GM10847 (cell line): ENCODE measurements around the gene TCF25.

Experiments used
- POLR2A ChIP-seq: IDR thresholded peaks from 2 replicates; pipeline ENCODE4 v1.6.1; 2011; ENCODE audit not compliant: insufficient read length; ENCODE audit errors: extremely low read depth

TCF25 gene

DNA sequence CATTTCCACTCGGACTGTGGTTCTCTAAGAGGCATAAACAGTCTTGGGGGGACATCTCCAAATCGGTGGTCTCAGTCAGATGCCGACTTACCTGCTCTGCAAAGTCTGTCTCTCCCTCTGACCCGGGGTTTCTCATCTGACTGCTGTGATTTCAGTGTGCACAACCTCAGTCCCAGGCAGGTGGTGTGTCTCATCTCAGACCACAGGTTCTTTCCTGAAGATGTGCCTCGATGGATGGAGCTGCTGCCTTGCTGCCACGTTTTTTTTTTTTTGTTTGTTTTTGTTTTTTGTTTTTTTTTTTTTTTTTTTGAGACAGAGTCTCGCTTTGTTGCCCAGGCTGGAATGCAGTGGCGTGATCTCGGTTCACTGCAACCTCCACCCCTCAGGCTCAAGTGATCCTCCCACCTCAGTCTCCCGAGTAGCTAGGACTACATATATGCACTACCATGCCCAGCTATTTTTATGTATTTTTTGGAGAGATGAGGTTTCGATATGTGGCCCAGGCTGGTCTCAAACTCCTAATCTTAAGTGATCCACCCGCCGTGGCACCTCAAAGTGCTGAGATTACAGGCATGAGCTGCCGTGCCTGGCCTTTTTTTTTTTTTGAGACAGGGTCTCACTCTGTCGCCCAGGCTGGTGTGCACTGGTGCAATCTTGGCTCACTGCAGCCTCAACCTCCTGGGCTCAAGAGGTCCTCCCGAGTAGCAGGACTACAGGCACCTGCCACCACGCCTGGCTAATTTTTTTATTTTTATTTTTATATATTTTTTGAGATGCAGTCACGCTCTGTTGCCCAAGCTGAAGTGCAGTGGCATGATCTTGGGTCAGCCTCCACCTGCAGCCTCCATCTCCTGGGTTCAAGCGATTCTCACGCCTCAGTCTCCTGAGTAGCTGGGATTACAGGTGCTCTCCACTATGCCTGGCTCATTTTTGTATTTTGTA, 29.7 kb upstream of the TCF25 start:
- TF ChIP-seq POLR2A = no peak

DNA sequence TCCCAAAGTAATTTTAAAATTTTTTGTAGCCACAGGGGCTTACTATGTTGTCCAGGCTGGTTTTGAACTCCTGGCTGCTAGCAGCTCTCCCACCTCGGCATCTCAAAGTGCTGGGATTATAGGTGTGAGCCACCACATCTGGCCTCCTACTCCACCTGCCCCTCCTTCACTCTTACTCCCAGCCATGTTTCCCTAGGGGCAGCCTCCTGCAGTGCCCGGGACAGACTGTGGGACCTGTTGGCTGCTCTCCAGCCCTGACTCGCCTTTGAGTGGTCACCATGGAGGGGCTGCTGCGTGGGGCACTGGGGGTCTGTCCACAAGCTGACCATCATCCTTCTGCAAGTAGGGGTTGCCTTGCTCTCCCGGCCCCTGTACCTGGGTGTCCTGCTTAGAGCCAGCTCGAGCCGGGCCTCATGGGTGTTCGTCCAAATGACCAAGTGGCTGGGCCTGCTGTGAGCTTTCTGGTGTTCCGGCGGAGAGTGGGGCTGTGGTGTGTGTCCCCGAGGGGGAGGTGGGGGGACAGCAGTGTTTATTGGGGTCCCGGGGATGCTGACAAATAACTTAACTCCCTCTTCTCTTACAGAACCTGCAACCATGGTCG, 28.6 kb upstream of the TCF25 start:
- TF ChIP-seq POLR2A = no peak

DNA sequence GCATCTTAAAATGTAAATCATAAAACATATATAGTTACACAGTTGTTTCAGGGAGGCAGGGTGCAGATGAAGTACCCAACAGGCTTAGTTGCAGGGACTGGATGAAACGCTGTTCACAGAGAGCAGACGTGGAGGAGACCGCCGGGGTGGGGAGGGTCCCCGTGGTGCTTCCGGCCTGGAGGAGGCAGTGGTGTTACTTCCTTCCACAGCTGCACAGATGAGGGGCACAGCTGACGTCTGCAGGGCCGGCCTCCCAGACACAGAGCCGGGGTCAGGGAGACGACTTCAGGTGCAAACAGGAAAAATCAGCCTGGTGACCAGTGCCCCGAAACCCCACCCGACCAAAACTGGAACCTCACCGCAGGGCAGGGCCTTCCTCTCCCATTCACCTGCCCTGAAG, 28.0 kb upstream of the TCF25 start:
- no peak for TF ChIP-seq POLR2A

DNA sequence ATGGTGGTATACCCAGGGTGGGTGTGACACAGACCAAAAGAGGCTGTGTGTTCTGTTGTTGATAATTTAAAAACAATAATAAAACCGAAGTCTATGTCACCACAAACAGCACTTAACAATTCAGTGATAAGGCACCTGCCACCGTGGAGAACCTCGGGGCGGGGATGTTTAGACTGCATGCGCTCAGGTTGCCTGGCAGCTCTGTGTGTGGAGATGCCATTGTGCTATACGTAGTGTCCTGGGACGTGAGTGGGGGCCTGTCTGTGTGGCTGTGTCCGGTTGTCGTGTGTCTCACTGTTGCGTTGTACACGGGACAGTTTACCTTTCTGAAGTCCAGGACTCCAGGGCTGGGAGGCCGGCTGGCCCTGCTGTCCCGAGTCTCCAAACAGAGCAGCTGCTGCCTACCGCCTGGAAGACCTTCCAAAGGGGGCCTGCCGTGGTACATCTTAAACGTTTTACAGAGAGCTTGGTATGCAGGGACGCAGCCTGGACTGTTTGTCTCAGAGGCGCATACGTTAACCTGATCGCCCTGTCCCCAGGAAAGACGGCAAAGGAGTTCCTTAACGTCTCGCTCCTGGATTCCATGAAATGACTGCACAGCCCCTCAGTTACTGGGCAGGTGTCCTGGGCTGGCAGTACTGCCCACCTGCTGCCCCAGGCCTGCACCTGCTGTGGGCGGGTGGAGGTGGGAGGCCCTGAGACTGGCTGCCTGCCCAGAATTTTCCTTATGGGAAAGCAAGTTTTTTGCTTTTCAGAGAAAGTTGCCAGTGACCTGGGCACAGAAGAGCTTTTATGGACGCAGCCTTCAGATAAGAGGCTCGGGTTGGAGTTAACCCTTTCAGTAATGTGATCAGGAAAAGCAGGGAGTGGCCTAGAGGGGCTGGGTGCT, 26.1 kb upstream of the TCF25 start:
- TF ChIP-seq POLR2A = no peak

- TF ChIP-seq POLR2A = no peak
Observed at GRCh38 chr16:89847940-89848297, 25.5 kb upstream of the TCF25 start.

DNA sequence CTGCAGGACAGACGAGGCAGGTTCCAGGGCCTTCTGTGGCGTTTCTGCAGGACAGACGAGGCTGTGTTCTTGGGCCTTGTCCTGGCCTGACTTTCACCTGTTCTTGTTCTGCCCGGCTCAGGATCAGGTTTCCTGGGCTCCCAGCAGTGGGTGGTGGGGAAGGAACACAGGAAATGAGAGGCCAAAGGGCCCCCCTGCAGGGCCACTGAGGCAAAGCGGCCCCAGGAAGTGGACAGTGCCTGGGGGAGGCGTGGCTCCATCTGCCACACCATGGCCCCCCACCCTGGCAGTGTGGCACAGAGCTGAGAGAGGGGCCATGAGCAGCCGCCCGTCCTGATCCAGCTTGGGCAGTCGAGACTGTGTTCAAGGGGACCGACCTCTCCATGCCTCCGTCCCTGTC, 24.4 kb upstream of the TCF25 start:
- TF ChIP-seq POLR2A = no peak

- no peak for TF ChIP-seq POLR2A
Observed at GRCh38 chr16:89853306-89853993, 19.9 kb upstream of the TCF25 start.

- no peak for TF ChIP-seq POLR2A
Observed at GRCh38 chr16:89855301-89855945, 18.0 kb upstream of the TCF25 start.

DNA sequence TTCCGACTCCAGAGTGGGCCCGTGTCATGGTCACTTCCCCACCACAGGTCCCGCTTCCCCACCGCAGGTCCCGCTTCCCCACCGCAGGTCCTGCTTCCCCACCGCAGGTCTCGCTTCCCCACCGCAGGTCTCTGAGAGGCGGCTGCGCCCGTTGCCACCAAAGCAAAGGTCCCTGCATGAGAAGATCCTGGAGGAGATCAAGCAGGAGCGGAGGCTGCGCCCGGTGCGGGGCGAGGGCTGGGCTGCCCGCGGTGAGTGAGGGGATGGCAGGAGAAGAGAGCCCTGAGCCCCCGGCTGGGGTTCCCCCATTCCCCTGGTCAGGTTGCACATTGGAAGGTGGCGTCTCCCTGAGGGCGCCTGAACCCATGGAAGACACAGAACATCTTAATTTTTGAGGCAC, 17.4 kb upstream of the TCF25 start:
- TF ChIP-seq POLR2A = no peak

DNA sequence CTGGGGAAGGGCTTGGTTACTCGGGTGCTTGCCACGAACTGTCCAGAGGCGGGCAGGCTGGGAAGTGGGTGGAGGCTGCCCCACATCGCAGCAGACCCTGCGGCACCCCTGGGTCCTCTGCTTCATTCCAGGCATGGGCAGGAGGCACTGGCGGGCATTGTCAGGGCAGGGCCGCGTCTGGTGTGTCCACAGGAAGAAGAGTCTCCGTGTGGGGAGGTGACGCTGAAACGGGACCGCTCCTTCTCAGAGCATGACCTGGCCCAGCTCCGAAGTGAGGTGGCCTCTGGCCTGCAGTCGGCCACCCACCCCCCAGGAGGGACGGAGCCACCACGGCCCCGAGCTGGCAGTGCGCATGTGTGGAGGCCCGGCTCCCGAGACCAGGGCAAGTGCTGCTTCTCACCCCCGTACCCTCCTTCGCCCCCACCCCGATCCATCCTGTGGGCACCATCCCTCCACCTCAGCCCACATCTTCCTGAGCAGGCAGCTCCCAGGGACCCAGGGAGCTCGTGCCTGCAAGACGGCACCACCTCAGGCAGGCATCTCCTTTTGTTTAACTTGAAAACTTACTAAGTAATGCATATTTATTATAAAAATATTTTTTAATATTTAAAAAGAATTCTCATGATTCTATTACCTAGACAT, 14.3 kb upstream of the TCF25 start:
- TF ChIP-seq POLR2A = no peak

DNA sequence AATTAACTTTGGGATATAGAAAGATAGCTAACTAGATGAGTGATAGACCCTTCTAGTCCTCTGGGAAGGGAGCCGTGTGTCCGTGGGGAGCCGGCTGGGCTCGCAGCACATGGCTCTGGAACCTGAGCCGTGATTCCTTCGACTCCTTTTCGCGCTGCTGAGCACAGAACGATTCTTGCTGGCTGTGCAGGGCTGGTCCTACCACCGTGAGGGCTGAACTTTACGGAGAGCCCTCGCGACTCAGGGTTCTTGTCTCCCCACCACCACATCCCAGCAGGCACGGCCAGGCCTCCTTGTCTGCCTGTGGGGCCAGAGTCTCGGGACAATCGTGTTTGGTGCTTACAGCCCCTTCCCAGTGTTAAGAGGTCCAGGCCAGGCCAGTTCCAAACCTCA, 13.8 kb upstream of the TCF25 start:
- no peak for TF ChIP-seq POLR2A

- no peak for TF ChIP-seq POLR2A
Observed at GRCh38 chr16:89860747-89861304, 12.6 kb upstream of the TCF25 start.

DNA sequence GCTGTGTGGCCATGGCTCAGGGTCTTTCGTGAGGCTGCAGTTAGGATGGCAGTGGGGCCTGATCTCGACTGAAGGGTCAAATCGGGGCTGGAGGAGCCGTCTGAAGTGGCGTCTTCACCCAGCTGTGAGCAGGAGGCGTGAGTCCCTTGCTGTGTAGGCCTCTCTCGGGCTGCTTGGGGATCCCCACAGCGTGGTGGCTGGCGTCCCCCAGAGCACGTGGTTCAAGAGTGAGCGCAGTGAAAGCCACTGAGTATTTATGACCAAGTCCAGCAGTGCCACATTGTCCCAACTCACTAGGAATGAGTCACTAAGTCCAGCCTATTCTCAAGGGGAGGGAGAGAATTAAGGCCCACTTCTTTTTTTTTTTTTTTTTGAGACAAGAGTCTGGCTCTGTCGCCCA, 11.7 kb upstream of the TCF25 start:
- TF ChIP-seq POLR2A = no peak

DNA sequence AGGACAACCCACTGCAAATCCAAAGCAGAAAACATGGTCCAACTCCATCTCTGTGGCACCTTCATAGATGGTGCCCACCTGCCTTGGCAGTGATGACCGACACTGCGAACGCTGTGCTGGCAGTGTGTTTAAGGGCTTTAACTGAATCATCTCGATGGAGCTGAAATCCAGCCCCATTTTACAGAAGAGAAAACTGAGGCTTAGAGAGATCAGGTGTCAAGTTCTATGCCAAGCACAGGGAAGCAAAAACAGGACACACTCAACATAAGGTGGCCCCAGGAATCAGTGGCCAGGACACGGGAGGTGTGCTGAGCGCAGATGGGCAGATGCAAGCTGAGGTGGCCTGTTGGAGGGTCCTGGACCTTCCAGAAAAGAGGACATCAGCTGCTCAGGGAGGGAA, 10.7 kb upstream of the TCF25 start:
- no peak for TF ChIP-seq POLR2A
